GM12872 (cell line): Measurements from ENCODE around the gene BIRC2.

Experiments used
- CTCF ChIP-seq: IDR thresholded peaks from 3 replicates; pipeline ENCODE4 v1.5.1; 2011; ENCODE audit warnings: low read depth, mild to moderate bottlenecking, low read length, moderate library complexity; ENCODE audit not compliant: insufficient read depth

Gene BIRC2

GRCh38 chr11:102346748-102347461 lies at the start of gene BIRC2:
BIRC2 (plus strand) TSS chr11:102347214; CDS start chr11:102349855, 2,641 bp downstream.
- peak; percentile 78 for TF ChIP-seq CTCF

- no peak for TF ChIP-seq CTCF
Measured at GRCh38 chr11:102302241-102302640, 44.8 kb upstream of the BIRC2 start.

GRCh38 chr11:102304686-102305085 lies 42.3 kb upstream of the BIRC2 start:
- no peak for TF ChIP-seq CTCF

GRCh38 chr11:102305352-102306047 lies 41.5 kb upstream of the BIRC2 start:
- TF ChIP-seq CTCF, result no peak

- TF ChIP-seq CTCF, result 0 out of 3 replicates have a peak, but pooled peaks have one; percentile 21
Measured at GRCh38 chr11:102306048-102306597, 40.9 kb upstream of the BIRC2 start.

- no peak for TF ChIP-seq CTCF
Measured at GRCh38 chr11:102306817-102307726, 39.9 kb upstream of the BIRC2 start.

GRCh38 chr11:102307727-102308038 lies 39.3 kb upstream of the BIRC2 start:
- no peak for TF ChIP-seq CTCF
